Calu3 (cell line): ENCODE data around the gene BTF3. TPM values are rescaled to one million over a fixed set of nuclear protein-coding genes. Genes with fewer than 3 reads are reported as not detected.
"Not testable (repeated sequence)": the region's sequence is repeated elsewhere in the genome, so short reads cannot be mapped to it uniquely, and the experiment has no call there.

Source experiments
- BruUV-seq: library from RNA; stranded (reverse); fragments of 400-500 nt; replicated peaks from 2 replicates; lab custom pipeline; 2021; lab: Mats Ljungman, UMichigan
- CTCF ChIA-PET: fragments of 300-600 bp; sonication (Branson Sonifier 250); formaldehyde crosslinking; loops from one replicate; lab custom pipeline; 2022; ENCODE audit warnings: antibody characterized with exemption; lab: Charles Lee
- DNase-seq: peaks from one replicate; pipeline ENCODE4 v3.0.0; 2022
- H3K27ac Mint-ChIP-seq: one replicate; pipeline ENCODE4 v1.8.0; 2022; ENCODE audit warnings: mixed read lengths; ENCODE audit not compliant: unreplicated experiment
- H3K27me3 Mint-ChIP-seq: one replicate; pipeline ENCODE4 v1.8.0; 2022; ENCODE audit warnings: mixed read lengths; ENCODE audit not compliant: unreplicated experiment
- H3K36me3 Mint-ChIP-seq: one replicate; pipeline ENCODE4 v1.8.0; 2022; ENCODE audit warnings: mild to moderate bottlenecking, moderate library complexity, mixed read lengths; ENCODE audit not compliant: insufficient read depth, unreplicated experiment
- H3K4me1 Mint-ChIP-seq: one replicate; pipeline ENCODE4 v1.8.0; 2022; ENCODE audit warnings: mild to moderate bottlenecking, low read depth, mixed read lengths; ENCODE audit not compliant: unreplicated experiment
- H3K4me3 Mint-ChIP-seq: one replicate; pipeline ENCODE4 v1.8.0; 2022; ENCODE audit warnings: mild to moderate bottlenecking, low read depth, moderate library complexity, mixed read lengths; ENCODE audit not compliant: unreplicated experiment
- H3K9me3 Mint-ChIP-seq: one replicate; pipeline ENCODE4 v1.8.0; 2022; ENCODE audit warnings: low read depth, mixed read lengths; ENCODE audit not compliant: unreplicated experiment
- intact Hi-C: fragments of 100-400 bp; cut with micrococcal nuclease; formaldehyde crosslinking; loops from one replicate; pipeline ENCODE4 v1.10.0; 2022; ENCODE audit not compliant: unreplicated experiment
- total RNA-seq: library from RNA; stranded (reverse); gene quantifications from 2 replicates; pipeline ENCODE4 v1.2.3, GENCODE V29; 2022
- TF ChIP-seq, protein P1 (sequence below): fragments of 200-600 bp; IDR thresholded peaks from one replicate; pipeline ENCODE4 v1.8.0; 2022; ENCODE audit warnings: antibody characterized with exemption; ENCODE audit not compliant: unreplicated experiment

The BTF3 gene
- total RNA-seq, 1 experiment from 2014 or later = 872 TPM

DNA sequence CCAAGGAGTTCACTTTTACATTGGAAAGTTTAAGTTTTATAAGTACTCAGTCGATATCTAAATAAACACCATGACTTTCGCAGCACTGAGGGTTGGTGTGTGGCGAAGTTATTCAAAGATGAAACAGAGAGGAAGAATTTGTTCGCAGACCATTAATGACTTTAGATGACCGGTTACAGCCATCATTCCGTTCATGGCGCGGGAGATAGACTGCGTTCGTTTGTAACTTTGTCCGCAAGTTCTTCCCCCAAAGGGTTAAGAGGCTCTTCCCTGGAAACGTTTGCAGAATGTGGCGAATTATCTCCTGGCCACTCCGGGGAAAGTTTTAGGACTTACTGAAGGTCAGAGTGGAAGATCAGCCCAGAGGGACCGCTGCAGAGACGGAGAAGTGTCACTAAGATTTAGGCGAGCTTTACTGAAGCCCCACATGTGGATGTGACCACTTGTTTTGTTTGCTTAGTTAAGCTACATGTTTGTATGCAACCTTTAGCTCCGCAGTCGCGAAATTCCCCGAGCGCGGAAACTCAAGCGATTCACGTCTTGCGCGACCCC is 47.5 kb upstream of the BTF3 start:
- H3K27me3 Mint-ChIP-seq = peaks cover 43% of the 10 kb centered on the region

DNA sequence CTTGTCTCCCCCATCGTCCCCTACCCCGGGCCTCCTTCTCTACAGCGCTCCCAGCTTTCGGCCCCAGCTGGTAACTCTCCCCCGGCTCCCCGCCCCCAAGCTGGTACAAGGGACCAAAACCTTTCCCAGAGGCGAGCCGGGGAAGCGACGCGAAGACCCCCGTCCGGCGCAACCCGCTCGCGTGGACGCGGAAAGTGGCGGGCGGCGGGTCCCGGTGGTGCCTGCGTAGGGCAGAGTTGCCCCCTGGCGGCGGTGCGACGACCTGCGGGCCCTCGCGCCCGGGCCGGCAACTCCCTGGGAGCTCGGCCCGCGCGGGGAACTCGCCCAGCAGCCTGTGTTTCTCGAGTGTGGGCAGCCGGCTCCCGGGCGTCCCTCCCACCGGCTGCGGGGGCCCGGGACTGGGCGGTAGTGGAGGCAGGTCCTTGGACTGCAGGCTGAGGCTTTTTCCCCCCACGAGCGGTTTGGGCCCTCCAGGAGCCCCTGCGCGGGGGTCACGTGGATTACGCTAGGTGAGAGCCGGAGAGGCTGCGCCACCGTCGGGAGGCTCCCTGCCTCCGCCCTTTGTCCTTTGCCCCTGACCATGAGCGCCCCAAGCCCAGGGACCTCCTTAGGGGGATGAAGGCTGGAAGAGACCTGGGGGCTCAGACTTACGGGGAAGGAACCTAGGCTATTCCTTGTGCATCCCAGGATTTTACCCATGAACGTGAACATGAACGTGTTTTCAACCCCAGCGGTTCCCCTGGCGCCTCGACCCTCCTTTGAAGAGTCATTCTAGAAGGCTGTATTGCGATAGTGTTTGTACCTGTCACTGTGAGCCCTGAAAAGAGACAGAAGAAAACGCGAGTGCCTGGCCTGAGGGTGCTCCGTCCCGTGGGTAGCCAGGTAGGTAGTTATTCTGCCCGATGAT is 46.8 kb upstream of the BTF3 start:
- peaks cover 10% of the 10 kb centered on the region for H3K4me1 Mint-ChIP-seq
- CTCF ChIA-PET = interaction anchor here (0.6 to 1.8 kb wide), 18 partner anchors 8 to 514 kb away, joined by 3 to 27 read pairs (median 4); no protein-coding TSS in a partner anchor
- no peak overlapping the region for H3K27ac Mint-ChIP-seq
- BruUV-seq = no TSS peak
- intact Hi-C loops = loop anchor here (5.0 kb wide), 4 partner anchors 46 to 369 kb away; partner anchors contain the start of gene BTF3
- TF ChIP-seq, protein P1, sequence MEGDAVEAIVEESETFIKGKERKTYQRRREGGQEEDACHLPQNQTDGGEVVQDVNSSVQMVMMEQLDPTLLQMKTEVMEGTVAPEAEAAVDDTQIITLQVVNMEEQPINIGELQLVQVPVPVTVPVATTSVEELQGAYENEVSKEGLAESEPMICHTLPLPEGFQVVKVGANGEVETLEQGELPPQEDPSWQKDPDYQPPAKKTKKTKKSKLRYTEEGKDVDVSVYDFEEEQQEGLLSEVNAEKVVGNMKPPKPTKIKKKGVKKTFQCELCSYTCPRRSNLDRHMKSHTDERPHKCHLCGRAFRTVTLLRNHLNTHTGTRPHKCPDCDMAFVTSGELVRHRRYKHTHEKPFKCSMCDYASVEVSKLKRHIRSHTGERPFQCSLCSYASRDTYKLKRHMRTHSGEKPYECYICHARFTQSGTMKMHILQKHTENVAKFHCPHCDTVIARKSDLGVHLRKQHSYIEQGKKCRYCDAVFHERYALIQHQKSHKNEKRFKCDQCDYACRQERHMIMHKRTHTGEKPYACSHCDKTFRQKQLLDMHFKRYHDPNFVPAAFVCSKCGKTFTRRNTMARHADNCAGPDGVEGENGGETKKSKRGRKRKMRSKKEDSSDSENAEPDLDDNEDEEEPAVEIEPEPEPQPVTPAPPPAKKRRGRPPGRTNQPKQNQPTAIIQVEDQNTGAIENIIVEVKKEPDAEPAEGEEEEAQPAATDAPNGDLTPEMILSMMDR = peak; percentile 87
- H3K4me3 Mint-ChIP-seq = peak overlapping the region; percentile 76
- H3K36me3 Mint-ChIP-seq = peaks cover 33% of the 10 kb centered on the region
- H3K9me3 Mint-ChIP-seq = no peaks in the 10 kb centered on the region
- peaks cover 43% of the 10 kb centered on the region for H3K27me3 Mint-ChIP-seq
- DNase-seq = peak; percentile 90

More for the DNA sequence above, 47.5 kb upstream of the BTF3 start:
- no peaks in the 10 kb centered on the region for H3K9me3 Mint-ChIP-seq
- peak overlapping the region; percentile 76 for H3K4me3 Mint-ChIP-seq
- peaks cover 36% of the 10 kb centered on the region for H3K36me3 Mint-ChIP-seq
- TF ChIP-seq, protein P1 = no peak
- DNase-seq = no peak
- no TSS peak for BruUV-seq
- H3K4me1 Mint-ChIP-seq = peaks cover 10% of the 10 kb centered on the region
- H3K27ac Mint-ChIP-seq = no peak overlapping the region
- intact Hi-C loops = loop anchor here (5.0 kb wide), 4 partner anchors 47 to 368 kb away; partner anchors contain the start of gene BTF3
- CTCF ChIA-PET = interaction anchor here (0.7 to 1.8 kb wide), 10 partner anchors 13 to 363 kb away, joined by 3 to 27 read pairs (median 4); no protein-coding TSS in a partner anchor

DNA sequence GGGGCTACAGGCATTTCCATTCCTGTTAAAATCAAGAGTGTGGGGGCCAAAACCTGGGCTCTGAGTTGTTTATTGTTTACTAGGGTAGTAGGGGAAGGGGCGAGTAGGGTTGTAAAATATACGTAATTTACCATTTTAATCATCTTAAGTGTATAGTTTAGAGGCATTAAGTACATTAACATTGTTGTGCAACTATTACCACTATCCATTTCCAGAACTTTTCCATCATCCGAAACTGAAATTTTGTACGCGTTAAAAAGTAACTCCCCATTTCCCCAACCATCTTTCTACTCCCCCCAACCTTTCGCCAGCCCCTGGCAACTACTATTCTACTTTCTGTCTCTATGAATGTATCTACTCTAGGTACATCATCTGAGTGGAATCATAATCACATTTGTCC is 46.0 kb upstream of the BTF3 start:
- CTCF ChIA-PET = no interaction called here
- TF ChIP-seq, protein P1 = no peak
- intact Hi-C loops = loop anchor here (5.0 kb wide), 4 partner anchors 45 to 370 kb away; partner anchors contain the start of gene BTF3
- DNase-seq = no peak
- Mint-ChIP-seq H3K9me3 (no peaks in the 10 kb centered on the region), H3K4me1 (peaks cover 10% of the 10 kb centered on the region), H3K27me3 (peaks cover 43% of the 10 kb centered on the region), H3K4me3 (no peak overlapping the region), H3K36me3 (peaks cover 27% of the 10 kb centered on the region), H3K27ac (no peak overlapping the region)
- no TSS peak for BruUV-seq

DNA sequence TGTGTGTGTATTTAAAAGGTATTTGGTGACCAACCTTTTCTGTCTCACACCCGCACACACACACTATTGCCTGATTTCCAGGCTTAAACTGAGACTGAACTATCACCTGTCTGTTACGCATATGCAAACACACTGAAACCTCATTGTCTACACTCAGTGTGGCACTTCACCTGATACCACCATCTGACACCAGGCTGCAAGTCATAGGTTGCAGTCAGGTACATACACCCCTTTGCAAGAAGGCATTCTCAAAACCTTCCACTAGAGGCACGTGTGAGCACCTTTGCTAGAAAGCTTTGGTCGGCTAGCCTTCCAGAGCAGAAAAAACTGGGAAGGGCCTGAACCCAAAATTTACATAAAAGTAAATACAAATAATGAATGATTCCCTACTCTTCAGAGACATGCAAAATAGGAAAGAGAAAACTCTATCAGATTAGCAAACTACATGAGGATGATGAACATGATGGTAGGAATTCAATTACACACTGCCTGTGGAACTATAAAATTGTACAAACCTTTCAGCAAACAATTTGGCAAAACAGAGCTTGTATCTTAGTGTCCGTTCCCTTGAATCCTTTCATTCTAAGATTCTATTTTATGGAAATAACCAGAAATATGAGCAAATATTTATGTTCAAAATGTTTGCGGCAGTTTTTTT is 43.7 kb upstream of the BTF3 start:
- H3K27ac Mint-ChIP-seq = no peak overlapping the region
- DNase-seq = peak; percentile 83
- CTCF ChIA-PET = interaction anchor here (0.7 to 1.2 kb wide), 4 partner anchors 42 to 238 kb away, joined by 3 to 11 read pairs (median 6); partner anchors contain the start of gene BTF3
- peaks cover 43% of the 10 kb centered on the region for H3K27me3 Mint-ChIP-seq
- no peaks in the 10 kb centered on the region for H3K9me3 Mint-ChIP-seq
- no peak overlapping the region for H3K4me3 Mint-ChIP-seq
- TF ChIP-seq, protein P1 = peak; percentile 58
- intact Hi-C loops = loop anchor here (5.0 kb wide), 4 partner anchors 43 to 372 kb away; partner anchors contain the start of gene BTF3
- H3K36me3 Mint-ChIP-seq = peaks cover 9% of the 10 kb centered on the region
- no TSS peak for BruUV-seq
- peaks cover 10% of the 10 kb centered on the region for H3K4me1 Mint-ChIP-seq

DNA sequence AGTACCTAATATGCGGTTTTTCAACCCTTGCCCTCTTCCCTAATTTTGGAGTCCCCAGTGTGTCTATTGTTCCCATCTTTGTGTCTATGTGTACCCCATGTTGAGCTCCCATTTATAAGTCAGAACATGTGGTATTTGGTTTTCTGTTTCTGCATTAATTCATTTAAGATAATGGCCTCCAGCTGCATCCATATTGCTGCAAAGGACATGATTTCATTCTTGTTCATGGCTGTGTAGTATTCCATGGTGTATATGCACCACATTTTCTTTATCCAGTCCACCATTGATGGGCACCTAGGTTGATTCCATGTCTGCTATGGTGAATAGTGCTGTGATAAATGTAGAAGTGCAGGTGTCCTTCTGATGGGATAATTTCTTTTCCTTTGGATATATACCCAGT is 41.8 kb upstream of the BTF3 start:
- CTCF ChIA-PET, H3K27ac Mint-ChIP-seq, H3K36me3 Mint-ChIP-seq, DNase-seq, H3K4me3 Mint-ChIP-seq, H3K9me3 Mint-ChIP-seq, BruUV-seq, intact Hi-C loops, H3K4me1 Mint-ChIP-seq: not testable (repeated sequence)
- H3K27me3 Mint-ChIP-seq = peaks cover 34% of the 10 kb centered on the region
